Stimulated activated CD4-positive, alpha-beta T cell treated with anti-CD3 and anti-CD28 coated beads, Interleukin-4, amount 100 ng/mL, for 48 hours (primary cell): ENCODE results near the gene PTCD2.
"Not testable (repeated sequence)": the region's sequence is repeated elsewhere in the genome, so short reads cannot be mapped to it uniquely, and the experiment has no call there.

Source experiments
- DNase-seq, 2 donors: peaks; one replicate each; pipeline ENCODE4 v3.0.0-alpha.2; 2020; ENCODE audit warnings: low read depth in 2 of 2

PTCD2 gene

DNA sequence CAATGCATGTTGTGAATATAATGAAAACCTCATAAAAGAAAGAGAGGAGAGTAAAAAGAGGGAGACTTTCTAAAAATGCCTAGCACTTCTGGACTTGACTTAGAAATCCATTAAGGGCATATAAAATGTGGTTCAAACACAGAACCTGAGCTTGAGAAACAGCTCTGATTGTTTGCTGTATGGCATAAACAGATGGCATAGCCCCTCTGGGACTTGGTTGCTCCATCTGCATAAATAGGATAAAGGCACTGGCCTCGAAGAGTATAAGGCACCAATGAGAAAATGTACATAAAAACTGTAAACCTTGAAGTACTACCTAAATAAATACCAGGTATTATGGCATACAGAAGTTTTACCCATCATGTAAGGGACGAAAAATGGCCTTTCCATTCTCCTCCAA, 23.9 kb upstream of the PTCD2 start:
- no peak for DNase-seq

DNA sequence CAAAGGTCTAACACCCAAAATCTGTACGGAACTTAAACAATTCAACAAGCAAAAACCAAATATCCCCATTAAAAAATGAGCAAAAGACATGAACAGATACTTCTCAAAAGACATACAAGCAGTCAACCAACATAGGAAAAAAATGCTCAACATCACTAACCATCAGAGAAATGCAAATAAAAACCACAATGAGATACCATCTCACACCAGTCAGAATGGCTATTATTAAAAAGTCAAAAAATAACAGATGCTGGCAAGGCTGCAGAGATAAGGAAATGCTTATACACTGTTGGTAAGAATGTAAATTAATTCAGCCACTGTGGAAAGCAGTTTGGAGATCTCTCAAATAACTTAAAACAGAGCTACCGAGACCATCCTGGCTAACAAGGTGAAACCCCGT, 22.0 kb upstream of the PTCD2 start:
- DNase-seq, result not testable (repeated sequence)

DNA sequence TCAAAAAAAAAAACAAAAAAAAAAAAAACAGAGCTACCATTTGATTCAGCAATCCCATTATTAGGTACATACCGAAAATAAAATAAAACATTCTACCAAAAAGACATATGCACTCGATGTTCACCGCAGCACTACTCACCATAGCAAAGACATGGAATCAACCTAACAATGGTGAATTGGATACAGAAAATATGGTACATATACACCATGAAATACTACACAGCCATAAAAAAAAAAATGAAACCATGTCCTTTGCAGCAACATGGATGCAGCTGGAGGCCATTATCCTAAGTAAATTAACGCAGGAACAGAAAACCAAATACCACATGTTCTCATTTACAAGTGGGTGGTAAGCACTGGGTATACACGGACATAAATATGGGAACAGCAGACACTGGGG, 21.5 kb upstream of the PTCD2 start:
- no peak for DNase-seq

DNA sequence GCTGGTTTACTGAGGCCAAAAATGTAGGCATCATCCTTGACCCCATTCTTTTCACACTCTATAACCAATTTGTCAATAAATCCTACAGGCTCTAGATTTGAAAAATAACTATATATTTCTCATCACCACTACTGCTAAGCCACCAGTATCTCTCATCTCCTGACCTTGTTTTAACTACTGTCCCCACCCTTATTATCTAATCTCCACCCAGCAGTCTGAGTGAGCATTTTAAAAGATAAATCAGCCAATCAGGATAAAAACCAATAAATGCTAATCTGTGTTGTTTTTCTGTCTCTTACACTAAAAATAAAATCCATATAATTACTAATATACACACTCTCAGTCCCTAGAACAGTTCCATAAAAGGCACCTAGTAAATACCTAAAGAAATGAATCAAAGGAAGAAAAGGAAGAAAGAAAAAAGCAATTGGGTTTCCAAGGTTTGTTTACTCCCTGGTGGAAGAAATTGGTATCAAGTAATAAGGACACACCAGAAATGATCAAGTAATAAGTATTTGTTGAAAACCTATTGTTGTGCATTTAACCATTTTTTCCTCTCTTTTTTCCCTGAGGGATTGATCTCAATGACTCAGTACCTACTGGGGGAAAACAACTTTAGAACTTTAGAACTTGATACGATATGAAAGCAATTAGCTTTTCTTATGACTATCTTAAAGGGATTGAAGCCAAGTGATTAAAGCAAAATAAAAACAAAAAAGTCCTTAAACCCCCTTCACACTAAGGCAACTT, 19.4 kb upstream of the PTCD2 start:
- no peak for DNase-seq

DNA sequence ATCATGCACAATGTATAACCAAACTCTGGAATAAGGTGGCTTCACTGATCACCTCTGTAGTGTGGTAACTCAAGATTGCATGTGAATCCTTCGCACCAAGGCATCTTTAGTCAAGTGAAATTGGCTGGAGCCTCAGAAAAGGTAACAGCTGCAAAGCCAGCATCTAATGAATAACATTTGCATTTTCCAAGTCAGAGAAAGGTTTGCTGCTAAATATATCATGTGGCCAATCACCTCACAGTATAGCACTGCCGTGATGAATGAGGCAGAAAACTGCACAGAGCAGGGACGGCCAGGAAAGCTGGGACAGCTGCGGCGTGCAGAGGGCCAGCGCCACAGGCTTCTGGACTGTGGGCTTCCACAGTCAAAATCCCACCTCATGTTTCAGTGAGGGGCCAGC, 18.6 kb upstream of the PTCD2 start:
- no peak for DNase-seq

DNA sequence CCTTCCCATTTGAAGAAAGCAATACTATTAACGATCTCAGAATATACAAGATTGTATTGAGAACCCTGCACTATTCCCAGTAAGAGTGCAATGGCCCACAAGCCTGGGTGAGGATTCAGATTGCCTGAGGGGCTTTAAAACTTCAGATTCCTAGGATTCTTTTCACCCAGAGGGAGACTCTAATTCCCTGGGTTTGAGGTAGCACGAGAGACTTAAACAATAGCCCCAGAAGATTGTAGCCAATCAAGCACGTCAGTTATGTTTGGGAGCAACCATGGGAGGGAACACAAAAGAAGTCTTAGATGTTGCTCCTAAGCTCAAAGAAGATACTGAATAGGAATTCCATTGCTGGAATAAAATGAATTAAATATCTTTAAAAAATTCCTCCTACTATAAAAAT, 18.0 kb upstream of the PTCD2 start:
- no peak for DNase-seq

DNA sequence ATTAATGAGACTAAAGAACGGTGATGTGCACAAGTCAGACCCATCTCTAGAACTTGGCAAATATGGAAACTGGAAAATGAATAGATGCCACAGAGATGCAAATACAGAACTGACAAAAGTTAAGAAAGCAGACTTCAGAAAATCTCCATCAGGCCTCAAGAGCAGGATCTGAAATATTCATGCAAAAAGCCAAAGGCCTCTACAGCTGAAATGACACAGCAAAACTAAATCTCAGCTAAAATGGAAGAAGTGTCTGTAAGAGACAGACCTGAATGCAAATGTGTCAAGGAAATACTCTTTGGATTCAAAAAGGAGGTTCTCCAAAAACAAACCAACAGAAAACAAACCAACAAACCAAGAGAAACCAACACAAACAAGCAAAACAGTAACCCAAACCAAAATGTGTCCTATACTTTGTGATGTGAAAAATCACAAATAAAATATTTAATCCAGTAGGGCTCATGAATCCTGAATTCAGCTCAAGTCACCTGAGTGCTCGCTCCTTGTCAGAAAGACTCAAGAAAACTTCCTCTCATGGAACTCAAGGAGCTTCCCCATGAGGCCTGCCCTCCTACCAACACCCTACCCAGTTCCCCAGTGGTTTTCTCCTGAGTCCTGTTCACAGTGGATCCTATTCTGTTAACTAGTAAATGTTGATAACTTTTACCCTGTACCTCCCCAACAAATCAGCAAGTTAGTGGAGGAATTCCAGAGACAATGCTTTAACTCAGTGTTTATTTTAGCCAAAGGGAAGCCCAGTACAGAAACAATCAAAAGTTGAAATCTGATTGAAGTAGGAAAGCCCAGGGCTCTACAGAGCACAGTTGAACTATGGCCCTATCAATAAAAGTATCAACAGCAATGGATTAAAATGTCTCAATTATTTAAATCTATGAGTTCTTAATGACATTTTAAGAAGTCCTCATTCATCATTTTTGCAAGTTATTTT, 14.7 kb upstream of the PTCD2 start:
- no peak for DNase-seq

DNA sequence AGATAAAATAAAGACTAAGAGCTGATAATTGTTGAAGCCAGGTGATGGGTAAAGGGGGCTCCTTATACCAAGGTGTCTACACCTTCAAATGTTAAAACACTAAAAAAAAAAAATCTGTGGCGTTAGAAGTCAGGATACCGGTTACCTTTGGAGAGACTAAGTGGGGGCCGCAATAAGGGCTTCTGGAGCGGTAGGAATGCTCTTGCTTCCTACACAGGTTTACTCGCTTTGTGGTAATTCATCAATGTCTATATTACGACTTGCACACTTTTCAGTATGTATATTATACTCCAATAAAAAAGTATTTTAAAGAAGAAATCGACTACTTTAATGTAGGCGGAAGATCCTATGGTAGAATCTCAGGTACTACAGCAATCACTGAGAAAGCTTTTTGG, 12.6 kb upstream of the PTCD2 start:
- DNase-seq, result no peak

DNA sequence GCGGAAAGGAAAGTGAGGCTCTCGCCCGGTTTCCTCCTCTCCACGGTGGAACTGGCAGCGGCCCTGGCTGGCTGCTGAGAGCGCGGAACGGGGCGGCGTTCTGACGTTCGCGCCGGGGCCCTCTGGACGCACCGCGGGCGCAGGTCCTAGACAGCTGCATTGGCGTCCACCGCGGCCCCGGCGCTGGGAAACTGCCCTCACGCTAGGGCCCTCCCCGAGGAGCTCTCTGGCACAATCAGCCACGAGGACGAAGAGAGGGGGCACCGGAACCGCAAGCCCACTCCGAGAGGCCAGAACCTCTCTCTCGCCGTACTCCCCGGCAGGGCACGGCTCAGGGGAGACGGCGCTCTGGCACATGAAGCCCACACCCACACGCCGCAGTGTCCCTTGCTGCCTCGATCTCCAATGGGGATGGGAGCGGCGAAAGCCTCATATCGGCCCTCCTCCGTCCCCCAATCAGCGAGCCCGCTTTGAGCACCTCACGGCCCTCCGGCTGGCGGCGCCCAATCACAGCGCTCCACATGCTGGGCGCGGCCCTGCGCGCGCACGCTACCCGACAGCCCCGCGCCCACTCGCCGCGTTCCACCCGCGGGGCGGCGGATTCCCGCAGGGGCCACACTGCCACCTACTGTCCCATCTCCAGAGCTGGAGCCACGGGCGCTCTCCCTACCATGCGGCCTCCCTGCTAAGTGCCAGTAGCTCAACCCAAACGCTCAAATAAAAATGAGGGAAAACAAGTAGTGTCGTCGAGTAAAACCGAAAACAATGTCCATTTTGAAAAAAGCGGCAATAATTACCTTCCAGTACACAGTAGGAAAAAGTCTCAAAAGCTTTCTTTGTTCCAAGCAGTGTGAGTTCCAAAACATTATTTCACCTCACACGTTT, 12.0 kb upstream of the PTCD2 start:
- peak; percentile 89 to 95 for DNase-seq

DNA sequence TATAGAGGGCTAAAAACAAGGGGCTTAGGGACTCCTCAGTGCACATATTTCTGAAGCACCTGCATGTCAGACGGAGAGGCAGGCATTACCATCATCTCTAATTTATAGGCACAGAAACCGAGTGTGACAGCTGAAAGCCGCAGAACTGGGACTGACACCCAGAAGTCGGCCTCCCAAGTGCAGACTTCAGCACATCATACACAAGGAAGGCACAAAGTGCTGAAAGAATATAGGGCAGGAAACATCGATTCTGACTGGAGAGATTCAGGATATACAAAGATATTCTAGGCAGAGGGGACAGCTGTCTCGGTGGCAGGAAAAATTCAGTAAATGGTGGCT, 11.4 kb upstream of the PTCD2 start:
- DNase-seq, result no peak

DNA sequence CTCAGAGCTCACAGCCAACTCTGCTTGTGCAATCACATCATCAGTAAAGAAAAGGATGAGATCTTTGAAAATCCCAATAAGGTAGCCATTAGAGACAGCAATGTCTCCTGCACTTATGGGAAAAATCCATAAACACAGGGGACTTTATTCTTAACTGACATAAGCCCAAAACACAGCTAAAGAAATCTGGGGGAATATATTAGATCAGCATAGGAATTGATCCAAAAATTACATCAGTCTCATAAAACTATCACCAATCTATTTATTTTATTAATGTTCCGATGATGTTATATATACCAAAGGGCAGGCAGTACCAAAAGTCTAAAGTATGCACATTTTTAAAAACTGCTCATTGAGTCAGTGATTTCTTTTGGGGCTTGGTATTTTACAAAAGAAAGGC, 7.0 kb upstream of the PTCD2 start:
- DNase-seq, result no peak

DNA sequence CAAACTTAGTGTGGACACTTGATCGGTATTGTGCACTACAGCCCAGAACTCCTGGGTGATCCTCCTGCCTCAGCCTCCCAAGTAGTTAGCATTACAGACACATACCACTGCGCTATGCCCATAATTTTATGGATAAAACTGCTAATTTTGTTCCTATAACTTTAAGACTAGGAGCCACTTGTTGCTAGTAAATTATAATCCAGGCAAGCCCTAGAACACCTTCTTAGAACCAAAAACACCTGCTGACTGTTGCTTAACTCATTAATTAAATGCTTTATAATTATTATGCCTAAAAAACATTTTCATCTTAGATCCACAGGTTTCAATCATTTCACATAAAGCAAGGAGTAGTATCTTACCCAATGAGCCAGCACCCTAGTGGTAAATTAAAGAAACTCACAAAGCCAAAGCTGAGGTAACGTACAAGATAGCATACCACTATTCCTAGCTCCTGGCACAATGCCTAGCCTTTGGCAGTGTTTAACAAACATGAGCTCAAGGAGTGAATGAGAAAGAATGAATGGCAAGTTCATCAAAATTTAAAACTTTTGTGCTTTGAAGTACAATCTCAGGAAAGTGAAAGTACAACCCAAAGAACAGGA, 5.5 kb upstream of the PTCD2 start:
- no peak for DNase-seq

DNA sequence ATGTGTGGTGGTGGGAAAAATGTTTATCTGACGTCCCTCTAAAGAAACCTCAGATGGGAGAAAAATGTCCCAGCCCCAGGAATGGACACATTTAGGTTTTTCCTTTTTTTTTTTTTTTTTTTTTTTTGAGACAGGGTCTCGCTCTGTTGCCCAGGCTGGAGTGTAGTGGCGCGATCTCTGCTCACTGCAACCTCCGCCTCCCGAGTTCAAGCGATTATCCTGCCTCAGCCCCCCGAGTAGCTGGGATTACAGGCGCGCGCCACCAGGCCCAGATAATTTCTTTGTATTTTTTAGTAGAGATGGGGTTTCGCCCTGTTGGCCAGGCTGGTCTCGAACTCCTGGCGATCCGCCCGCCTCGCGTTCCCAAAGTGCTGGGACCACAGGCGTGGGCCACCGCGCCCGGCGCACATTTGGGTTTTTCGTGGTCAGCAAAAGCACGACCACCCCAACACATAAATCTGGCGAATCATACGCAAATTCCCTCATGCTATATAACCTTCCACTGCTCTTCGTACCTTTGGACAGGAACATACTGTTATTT, 668 bp upstream of the PTCD2 start:
- peak; percentile 22 to 26 for DNase-seq

DNA sequence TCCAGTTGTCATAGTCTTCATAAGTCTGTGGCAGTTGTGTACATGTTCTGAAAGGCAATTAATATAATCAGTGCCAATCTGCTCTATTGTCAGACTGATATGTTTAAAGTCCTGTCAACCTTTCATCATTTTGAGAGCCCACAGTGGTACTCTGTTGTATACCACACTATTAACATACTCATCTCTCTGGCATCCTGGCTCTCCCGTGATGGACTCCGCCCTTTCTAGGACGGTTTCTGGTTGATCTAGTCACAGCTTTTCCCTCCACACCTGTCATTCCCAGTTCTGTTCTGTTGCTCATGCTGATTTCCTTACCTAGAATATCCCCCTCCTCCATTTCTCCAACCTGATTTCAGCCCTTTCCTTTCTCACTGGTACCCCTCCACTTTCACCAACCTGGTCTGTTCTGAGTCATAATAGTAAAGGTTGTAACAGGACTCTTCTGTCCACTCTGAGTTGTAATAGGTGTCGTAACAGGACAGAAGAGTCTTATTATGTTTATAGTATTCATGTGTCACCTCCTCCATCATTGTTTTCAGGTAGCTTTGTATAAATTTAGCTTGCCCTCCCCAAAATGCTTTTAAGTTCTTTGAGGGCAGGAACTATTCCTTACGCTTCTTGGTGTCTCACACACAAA, 4.1 kb downstream of the PTCD2 start:
- no peak for DNase-seq

DNA sequence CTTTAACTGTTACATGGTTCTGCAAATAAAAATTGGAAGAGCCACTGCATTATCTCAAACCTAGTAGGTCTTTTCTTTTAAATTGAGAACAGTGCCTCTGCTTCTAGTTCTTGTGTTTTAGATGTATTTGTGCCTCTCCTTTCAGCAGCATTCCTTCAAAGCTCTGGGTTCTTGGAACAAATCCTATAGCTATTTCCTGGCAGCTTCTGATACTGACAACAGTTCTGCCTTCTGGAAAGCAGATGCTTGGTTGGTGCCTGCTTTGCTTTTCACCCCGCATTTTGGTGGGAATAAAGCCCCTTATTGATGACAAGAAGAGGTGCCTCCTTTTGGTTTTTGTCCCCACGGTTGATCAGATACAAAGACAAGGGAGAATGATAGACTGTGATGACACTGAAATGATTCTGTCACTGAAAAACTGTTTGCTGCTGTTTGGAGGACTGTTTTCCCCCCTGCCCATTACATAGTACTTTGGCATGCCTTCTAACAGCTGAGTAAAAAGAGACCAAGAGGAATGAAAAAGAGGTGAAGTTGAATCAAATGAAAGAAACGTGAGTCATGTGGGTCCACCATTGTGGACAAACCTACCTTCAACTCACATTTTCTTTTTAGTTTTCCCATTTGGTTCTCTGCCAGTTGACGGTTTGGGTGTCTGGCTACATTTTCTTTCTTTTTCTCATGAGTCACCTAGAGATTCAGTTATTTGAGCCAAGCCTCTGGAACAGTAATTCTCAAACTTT, 5.6 kb downstream of the PTCD2 start:
- no peak for DNase-seq

DNA sequence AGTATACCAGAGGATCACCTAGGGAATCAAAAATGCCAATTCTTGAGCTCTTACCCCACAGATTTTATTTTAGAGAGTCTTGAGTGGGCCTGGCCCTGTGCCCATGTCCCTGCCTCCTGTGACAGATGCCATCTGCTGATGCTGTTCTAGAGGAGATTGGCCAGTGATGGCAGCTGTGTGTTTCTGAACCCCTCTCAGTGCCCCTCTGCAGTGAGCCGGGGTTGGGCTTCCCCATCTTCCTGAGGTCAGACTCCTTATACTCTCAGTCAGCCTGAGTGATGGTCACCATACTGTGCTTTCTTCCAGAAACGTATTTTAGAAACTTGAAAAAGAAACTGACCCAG, 6.1 kb downstream of the PTCD2 start:
- DNase-seq, result no peak

DNA sequence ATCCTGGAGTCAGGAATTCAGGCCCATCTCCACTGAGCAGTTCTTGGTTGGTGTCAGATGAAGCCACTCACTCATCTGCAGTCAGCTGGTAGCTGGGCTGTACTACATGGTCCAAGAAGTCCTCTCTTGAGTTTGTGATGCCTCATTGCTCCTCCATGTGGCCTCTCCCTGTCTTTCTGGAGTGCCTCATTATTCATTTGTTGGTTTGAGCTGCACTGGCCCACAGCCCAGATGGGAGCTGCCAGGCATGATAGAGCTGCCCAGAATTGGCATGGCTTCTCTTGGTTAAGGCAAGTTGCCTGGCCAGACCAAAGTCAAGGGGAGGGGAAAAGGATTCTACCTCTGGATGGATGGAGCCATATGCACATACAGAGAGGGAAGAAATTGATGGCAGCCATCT, 8.0 kb downstream of the PTCD2 start:
- DNase-seq, result no peak

DNA sequence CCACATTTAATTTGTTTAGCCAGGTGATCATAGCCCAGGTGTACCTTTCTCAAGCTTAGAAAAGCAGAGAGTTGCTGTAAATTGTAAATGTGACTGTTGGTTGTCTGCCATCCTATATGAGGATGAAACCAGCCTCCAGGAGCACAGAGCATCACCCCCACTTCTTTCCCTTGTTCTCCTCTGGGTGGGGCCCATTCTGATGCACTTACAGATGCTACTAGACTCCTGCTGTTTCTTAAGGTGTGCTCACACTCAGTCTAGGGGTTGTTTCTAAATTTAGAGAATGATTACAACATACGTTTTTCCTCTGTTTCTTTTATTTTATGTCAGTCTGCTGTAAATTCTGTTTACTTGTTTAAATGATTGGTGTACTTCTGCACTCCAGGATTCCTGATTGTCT, 10.5 kb downstream of the PTCD2 start:
- DNase-seq, result no peak

DNA sequence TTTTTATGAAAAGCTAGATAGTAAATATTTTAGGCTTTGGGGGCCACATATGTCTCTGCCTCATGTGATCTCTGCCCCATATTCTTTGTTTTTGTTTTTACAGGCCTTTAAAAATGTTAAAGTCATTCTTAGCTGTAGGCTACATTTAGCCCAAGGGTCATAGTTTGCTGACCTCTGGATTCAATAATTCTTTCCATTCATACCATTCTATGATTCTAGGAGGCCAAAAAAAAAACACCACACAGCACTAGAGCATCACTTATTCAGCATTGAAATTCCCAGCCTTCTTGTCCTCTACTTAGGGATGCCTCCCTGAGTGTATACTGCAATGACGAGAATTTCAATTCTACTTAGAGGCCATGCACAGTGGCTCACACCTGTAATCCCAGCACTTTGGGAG, 17.0 kb downstream of the PTCD2 start:
- no peak for DNase-seq

DNA sequence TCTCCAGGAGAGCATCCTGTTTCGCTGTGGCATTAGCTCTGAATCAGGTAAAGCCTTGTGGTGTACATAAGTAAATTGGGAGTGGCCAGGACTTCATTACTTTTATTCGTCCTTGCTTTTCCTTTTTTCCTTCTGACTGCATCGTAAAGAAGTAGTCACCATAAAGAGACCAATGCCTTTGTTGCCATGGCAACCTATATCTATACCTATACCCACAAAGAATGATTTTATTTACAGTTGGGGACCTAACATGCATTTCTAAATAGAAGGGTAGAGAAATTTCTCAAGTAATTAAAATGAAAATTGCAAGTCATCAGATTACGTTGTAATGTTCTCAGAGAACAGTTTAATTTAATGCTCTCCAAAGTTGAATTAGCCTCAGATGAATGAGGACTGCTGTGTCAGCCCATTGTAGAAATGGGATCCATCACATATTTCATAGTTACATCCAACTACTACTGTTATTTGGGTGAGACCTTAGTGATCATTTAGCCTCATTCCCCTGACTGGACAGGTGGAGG, 18.6 kb downstream of the PTCD2 start:
- no peak for DNase-seq
